HG03095 (cell line): ENCODE data around the gene FJX1.
"Not testable (repeated sequence)": the region's sequence is repeated elsewhere in the genome, so short reads cannot be mapped to it uniquely, and the experiment has no call there.

Source experiments
- ATAC-seq: cut with Tn5 transposase; IDR thresholded peaks from one replicate; pipeline ENCODE4 v1.9.1; 2021; ENCODE audit warnings: moderate library complexity; ENCODE audit not compliant: unreplicated experiment

FJX1 gene

GRCh38 chr11:35664977-35665441 lies 46.7 kb downstream of the FJX1 start:
- no peak for ATAC-seq

- no peak for ATAC-seq
Measured at GRCh38 chr11:35667257-35667656, 49.0 kb downstream of the FJX1 start.

- ATAC-seq = not testable (repeated sequence)
Measured at GRCh38 chr11:35668350-35668749, 50.1 kb downstream of the FJX1 start.
